Loucy (cell line): Measurements from ENCODE around the gene CFHR1.
"Not testable (repeated sequence)": the region's sequence is repeated elsewhere in the genome, so short reads cannot be mapped to it uniquely, and the experiment has no call there.

Source experiments
- H2AFZ ChIP-seq: fragments of 200-600 bp; sonication (generic); 2 replicates; pipeline ENCODE4 v1.6.0; 2016; ENCODE audit warnings: antibody characterized with exemption, mild to moderate bottlenecking, low read length, moderate library complexity
- H3F3A ChIP-seq: fragments of 200-600 bp; 2 replicates; pipeline ENCODE4 v1.6.0; 2016; ENCODE audit warnings: antibody characterized with exemption, low read depth, mild to moderate bottlenecking
- H3K27me3 ChIP-seq: fragments of 200-600 bp; sonication (generic); 2 replicates; pipeline ENCODE4 v1.6.1; 2014; ENCODE audit warnings: low read length, mild to moderate bottlenecking; ENCODE audit not compliant: insufficient read depth, poor library complexity, severe bottlenecking
- H3K36me3 ChIP-seq: fragments of 200-600 bp; sonication (generic); 2 replicates; pipeline ENCODE4 v1.6.1; 2016; ENCODE audit warnings: low read length; ENCODE audit not compliant: insufficient read depth
- H3K4me1 ChIP-seq: fragments of 200-600 bp; sonication (generic); 2 replicates; pipeline ENCODE4 v1.5.1; 2014; ENCODE audit warnings: low read length, mild to moderate bottlenecking; ENCODE audit not compliant: insufficient read depth, poor library complexity, severe bottlenecking
- H3K4me2 ChIP-seq: fragments of 200-600 bp; sonication (generic); 2 replicates; pipeline ENCODE4 v1.6.0; 2014; ENCODE audit warnings: antibody characterized with exemption, low read length, low read depth, mild to moderate bottlenecking; ENCODE audit not compliant: poor library complexity, severe bottlenecking
- H3K4me3 ChIP-seq: fragments of 200-600 bp; sonication (generic); 2 replicates; pipeline ENCODE4 v1.5.1; 2014; ENCODE audit warnings: low read length, mild to moderate bottlenecking, mixed read lengths; ENCODE audit not compliant: poor library complexity, severe bottlenecking
- H3K79me2 ChIP-seq: fragments of 200-600 bp; sonication (generic); 2 replicates; pipeline ENCODE4 v1.6.1; 2014; ENCODE audit warnings: low read length; ENCODE audit not compliant: insufficient read depth
- H3K9ac ChIP-seq: fragments of 200-600 bp; sonication (generic); 2 replicates; pipeline ENCODE4 v1.6.0; 2014; ENCODE audit warnings: mild to moderate bottlenecking, low read depth, low read length, moderate library complexity; ENCODE audit not compliant: poor library complexity, severe bottlenecking
- H3K9me2 ChIP-seq: fragments of 200-600 bp; sonication (generic); replicated peaks from 2 replicates; pipeline ENCODE4 v1.6.1; 2016; ENCODE audit warnings: low read depth, low read length, mixed read lengths
- H3K9me3 ChIP-seq: fragments of 200-600 bp; sonication (generic); 2 replicates; pipeline ENCODE4 v1.6.1; 2014; ENCODE audit warnings: mild to moderate bottlenecking, antibody characterized with exemption, low read length, low read depth; ENCODE audit not compliant: insufficient read depth
- H4K20me1 ChIP-seq: fragments of 200-600 bp; sonication (generic); 2 replicates; pipeline ENCODE4 v1.6.0; 2014; ENCODE audit warnings: antibody characterized with exemption, low read length, mild to moderate bottlenecking; ENCODE audit not compliant: insufficient read depth, poor library complexity, severe bottlenecking
- EZH2phosphoT487 ChIP-seq: fragments of 200-600 bp; IDR thresholded peaks from 2 replicates; pipeline ENCODE4 v1.6.1; 2018; ENCODE audit warnings: antibody characterized with exemption, mild to moderate bottlenecking, moderate library complexity, borderline replicate concordance
- TF ChIP-seq, protein P1 (sequence below): fragments of 200-600 bp; sonication (generic); conservative IDR thresholded peaks from 2 replicates; pipeline ENCODE4 v1.5.1; 2014; ENCODE audit warnings: mild to moderate bottlenecking, antibody characterized with exemption, low read length

The CFHR1 gene

DNA sequence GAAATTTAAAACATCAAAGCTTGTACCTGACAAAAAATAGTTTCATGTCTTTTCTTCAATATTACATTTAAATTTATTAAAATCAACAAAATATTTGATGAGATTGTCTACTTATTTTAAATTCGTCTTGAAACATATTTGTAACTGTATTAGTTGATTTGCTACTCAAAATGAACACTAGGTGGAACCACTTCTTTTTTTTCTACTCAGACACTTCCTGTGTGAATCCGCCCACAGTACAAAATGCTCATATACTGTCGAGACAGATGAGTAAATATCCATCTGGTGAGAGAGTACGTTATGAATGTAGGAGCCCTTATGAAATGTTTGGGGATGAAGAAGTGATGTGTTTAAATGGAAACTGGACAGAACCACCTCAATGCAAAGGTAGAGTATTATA, 8.3 kb downstream of the CFHR1 start:
- not testable (repeated sequence) for H3K27me3 ChIP-seq, H3K4me1 ChIP-seq, H3K9me2 ChIP-seq, H4K20me1 ChIP-seq, H3K4me3 ChIP-seq, H3K36me3 ChIP-seq, H3K4me2 ChIP-seq, H3K9ac ChIP-seq, H3F3A ChIP-seq, H3K79me2 ChIP-seq, H3K9me3 ChIP-seq
- H2AFZ ChIP-seq: peak overlapping the region; percentile 67; the same call in 1 of the 2 replicates
- TF ChIP-seq, protein P1, sequence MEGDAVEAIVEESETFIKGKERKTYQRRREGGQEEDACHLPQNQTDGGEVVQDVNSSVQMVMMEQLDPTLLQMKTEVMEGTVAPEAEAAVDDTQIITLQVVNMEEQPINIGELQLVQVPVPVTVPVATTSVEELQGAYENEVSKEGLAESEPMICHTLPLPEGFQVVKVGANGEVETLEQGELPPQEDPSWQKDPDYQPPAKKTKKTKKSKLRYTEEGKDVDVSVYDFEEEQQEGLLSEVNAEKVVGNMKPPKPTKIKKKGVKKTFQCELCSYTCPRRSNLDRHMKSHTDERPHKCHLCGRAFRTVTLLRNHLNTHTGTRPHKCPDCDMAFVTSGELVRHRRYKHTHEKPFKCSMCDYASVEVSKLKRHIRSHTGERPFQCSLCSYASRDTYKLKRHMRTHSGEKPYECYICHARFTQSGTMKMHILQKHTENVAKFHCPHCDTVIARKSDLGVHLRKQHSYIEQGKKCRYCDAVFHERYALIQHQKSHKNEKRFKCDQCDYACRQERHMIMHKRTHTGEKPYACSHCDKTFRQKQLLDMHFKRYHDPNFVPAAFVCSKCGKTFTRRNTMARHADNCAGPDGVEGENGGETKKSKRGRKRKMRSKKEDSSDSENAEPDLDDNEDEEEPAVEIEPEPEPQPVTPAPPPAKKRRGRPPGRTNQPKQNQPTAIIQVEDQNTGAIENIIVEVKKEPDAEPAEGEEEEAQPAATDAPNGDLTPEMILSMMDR: peak; percentile 43

GRCh38 chr1:196849613-196850492, 30.3 kb downstream of the CFHR1 start:
- not testable (repeated sequence) for H3K79me2 ChIP-seq, H3K27me3 ChIP-seq, H3K9ac ChIP-seq, H4K20me1 ChIP-seq, H2AFZ ChIP-seq, H3K4me2 ChIP-seq, H3K9me3 ChIP-seq, H3K9me2 ChIP-seq, H3K4me1 ChIP-seq, H3F3A ChIP-seq, H3K36me3 ChIP-seq, H3K4me3 ChIP-seq

DNA sequence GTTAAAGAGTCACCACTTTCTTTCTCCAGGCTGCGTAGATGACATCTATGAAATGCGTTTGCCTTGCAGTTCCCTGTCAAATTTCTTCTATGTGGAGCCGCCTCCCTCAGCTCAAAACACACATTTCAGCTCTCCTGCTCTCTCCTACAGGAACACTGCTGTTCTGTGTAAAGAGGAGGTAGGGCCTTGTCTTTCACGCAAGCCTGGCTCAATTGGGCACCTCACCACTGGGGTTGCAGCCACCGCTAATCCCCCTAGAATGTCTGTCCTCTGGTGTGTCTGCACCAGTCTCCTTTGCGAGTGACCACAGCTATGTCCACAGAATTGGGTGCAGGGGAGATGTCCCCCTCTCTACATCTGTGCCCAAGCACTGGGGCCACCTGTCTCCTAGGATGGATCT, 36.5 kb downstream of the CFHR1 start:
- Histone ChIP-seq H3K4me2 (no peak overlapping the region), H3K4me1 (no peaks in the 10 kb centered on the region), H4K20me1 (no peaks in the 10 kb centered on the region), H3K27me3 (no peaks in the 10 kb centered on the region), H2AFZ (no peak overlapping the region), H3K79me2 (no peaks in the 10 kb centered on the region), H3K9ac (no peak overlapping the region), H3F3A (no peaks in the 10 kb centered on the region), H3K36me3 (no peaks in the 10 kb centered on the region), H3K9me2 (no peaks in the 10 kb centered on the region), H3K9me3 (no peaks in the 10 kb centered on the region), H3K4me3 (no peak overlapping the region)
- no peak for TF ChIP-seq EZH2phosphoT487
- TF ChIP-seq, protein P1: no peak

- TF ChIP-seq, protein P1: no peak
- TF ChIP-seq EZH2phosphoT487: no peak
- H3K4me2 ChIP-seq: no peak overlapping the region
- no peak overlapping the region for H2AFZ ChIP-seq
- H3K27me3 ChIP-seq: no peaks in the 10 kb centered on the region
- no peaks in the 10 kb centered on the region for H3K9me2 ChIP-seq
- no peaks in the 10 kb centered on the region for H3K79me2 ChIP-seq
- no peaks in the 10 kb centered on the region for H3K9me3 ChIP-seq
- H3F3A ChIP-seq: no peaks in the 10 kb centered on the region
- no peak overlapping the region for H3K4me3 ChIP-seq
- H4K20me1 ChIP-seq: no peaks in the 10 kb centered on the region
- H3K9ac ChIP-seq: no peak overlapping the region
- H3K36me3 ChIP-seq: no peaks in the 10 kb centered on the region
- no peaks in the 10 kb centered on the region for H3K4me1 ChIP-seq
These were observed 37.7 kb downstream of the CFHR1 start for GRCh38 chr1:196857188-196857587.
